GM12878 (cell line): ENCODE measurements around the gene SLITRK5. TPM values are rescaled to one million over a fixed set of nuclear protein-coding genes. Genes with fewer than 3 reads are reported as not detected.

ENCODE experiments used
- ATAC-seq: fragments of 200-7000 bp; cut with Tn5 transposase; 3 replicates; pipeline ENCODE4 v1.9.1; 2020; ENCODE audit warnings: mild to moderate bottlenecking, moderate library complexity
- BruUV-seq: library from RNA; stranded (reverse); fragments of 400-500 nt; replicated peaks from 2 replicates; lab custom pipeline; 2021; lab: Mats Ljungman, UMichigan
- CTCF ChIA-PET: fragments of 300-600 bp; sonication (Branson Sonifier 250); formaldehyde crosslinking; extraction: SDS; loops from one replicate; lab custom pipeline; 2021; ENCODE audit warnings: inconsistent platforms; lab: Yijun Ruan, JAX
- POLR2A ChIA-PET: fragments of 350-600 bp; formaldehyde crosslinking; extraction: SDS; loops from one replicate; lab custom pipeline; 2021; ENCODE audit warnings: inconsistent platforms; lab: Charles Lee
- RAD21 ChIA-PET: fragments of 300-600 bp; sonication (Branson Sonifier 250); formaldehyde crosslinking; loops from one replicate; lab custom pipeline; 2023; ENCODE audit warnings: antibody characterized with exemption; ENCODE audit not compliant: unreplicated experiment; lab: Charles Lee
- SMC1A ChIA-PET: fragments of 300-600 bp; sonication (Branson Sonifier 250); formaldehyde crosslinking; loops from one replicate; lab custom pipeline; 2023; ENCODE audit not compliant: unreplicated experiment, uncharacterized antibody; lab: Charles Lee
- DNase-seq: peaks from one replicate; pipeline ENCODE4 v3.0.0-alpha.2; 2011; ENCODE audit warnings: low read depth, low spot score
- FAIRE-seq: peaks from 3 replicates; lab custom pipeline; 2011; peaks lifted over from hg19 to GRCh38; lab: Jason Lieb, UNC
- H2AFZ ChIP-seq: 2 replicates; pipeline ENCODE4 v1.6.0; 2011; ENCODE audit warnings: low read depth, low read length, control low read depth; ENCODE audit not compliant: control insufficient read depth
- H3K27ac ChIP-seq: 2 replicates; pipeline ENCODE4 v1.5.1; 2011; ENCODE audit warnings: control low read depth; ENCODE audit not compliant: control insufficient read depth, insufficient read depth
- H3K27me3 ChIP-seq, 2 experiments: replicated peaks in 1 of 2; 2 replicates each; pipeline versions ENCODE4 v1.6.0 to v1.6.1; 2011; ENCODE audit warnings: low read length in 1 of 2; ENCODE audit not compliant: control insufficient read depth in 2 of 2, insufficient read depth in 2 of 2
- H3K36me3 ChIP-seq, 2 experiments: 2 replicates each; pipeline ENCODE4 v1.5.1; 2011; ENCODE audit warnings: low read length in 1 of 2; ENCODE audit not compliant: control insufficient read depth in 2 of 2, insufficient read depth in 2 of 2
- H3K4me1 ChIP-seq: 2 replicates; pipeline ENCODE4 v1.6.1; 2011; ENCODE audit warnings: mild to moderate bottlenecking, low read length, moderate library complexity, mixed read lengths; ENCODE audit not compliant: control insufficient read depth, insufficient read depth
- H3K4me2 ChIP-seq: 2 replicates; pipeline ENCODE4 v1.6.0; 2011; ENCODE audit warnings: control low read depth; ENCODE audit not compliant: control insufficient read depth, insufficient read depth
- H3K4me3 ChIP-seq: fragments of 200-600 bp; sonication (generic); 2 replicates; pipeline ENCODE4 v1.5.1; 2016
- H3K79me2 ChIP-seq: 2 replicates; pipeline ENCODE4 v1.6.0; 2011; ENCODE audit warnings: low read length; ENCODE audit not compliant: control insufficient read depth, insufficient read depth
- H3K9ac ChIP-seq: 2 replicates; pipeline ENCODE4 v1.8.0; 2011; ENCODE audit warnings: low read length, control low read depth, mixed read lengths; ENCODE audit not compliant: control insufficient read depth, insufficient read depth
- H3K9me3 ChIP-seq: replicated peaks from 3 replicates; pipeline ENCODE4 v1.5.1; 2011; ENCODE audit warnings: mild to moderate bottlenecking, low read length; ENCODE audit not compliant: control insufficient read depth, insufficient read depth
- H4K20me1 ChIP-seq: 2 replicates; pipeline ENCODE4 v1.6.0; 2011; ENCODE audit not compliant: control insufficient read depth, insufficient read depth
- POLR2AphosphoS5 ChIP-seq: IDR thresholded peaks from 2 replicates; pipeline ENCODE4 v1.6.1; 2011; ENCODE audit warnings: mild to moderate bottlenecking, low read length, inconsistent platforms
- SP1 ChIP-seq: IDR thresholded peaks from one replicate; pipeline ENCODE4 v1.6.1; 2011; ENCODE audit warnings: low read depth, low read length
- SUPT20H ChIP-seq: IDR thresholded peaks from 2 replicates; pipeline ENCODE4 v1.6.1; 2011; ENCODE audit warnings: low read depth, mild to moderate bottlenecking, low read length, moderate library complexity, borderline replicate concordance; ENCODE audit not compliant: control insufficient read depth
- WGBS: methylation state at CpG from one replicate; pipeline ENCODE4 v1.1.6; 2016; ENCODE audit warnings: low lambda C conversion rate; ENCODE audit not compliant: insufficient replicate concordance, insufficient coverage; ENCODE audit errors: missing lambda C conversion rate; 5-methylcytosine and 5-hydroxymethylcytosine counted together
- in situ Hi-C: fragments of 300-500 bp; cut with MboI; formaldehyde crosslinking; loops from 9 replicates; pipeline ENCODE4 v1.14.3; 2018; ENCODE audit warnings: mixed read lengths
- intact Hi-C: fragments of 100-400 bp; cut with micrococcal nuclease; formaldehyde crosslinking; loops from one replicate; pipeline ENCODE4 v1.14.2; 2022; ENCODE audit not compliant: unreplicated experiment
- polyA plus RNA-seq, 11 experiments: library from polyadenylated mRNA; depleted of rRNA in 4 of 11; unstranded in 6 of 11; stranded (reverse) in 5 of 11; fragments of >200 nt; fragmentation: Nextera tagmentation in 4 of 11; fragmentation: Illumina TruSeq in 1 of 11; extraction: Ambion mirVana in 4 of 11; extraction: Trizol in 1 of 11; gene quantifications; 1 replicate in 1 of 11; 2 replicates in 10 of 11; pipeline versions ENCODE4 v1.2.1 to v1.2.3, GENCODE V29; 2011 to 2016; ENCODE audit warnings: inconsistent platforms in 2 of 11, missing spikeins in 2 of 11, low read depth in 1 of 11
- total RNA-seq, 4 experiments: library from RNA; depleted of rRNA in 3 of 4; stranded (reverse); fragments of >200 nt in 3 of 4; fragmentation: Illumina TruSeq in 1 of 4; extraction: Trizol in 1 of 4; gene quantifications; 2 replicates each; pipeline versions ENCODE4 v1.2.1 to v1.2.3, GENCODE V29; 2013 to 2021
- TF ChIP-seq, protein P1 (sequence below): fragments of 450-650 bp; conservative IDR thresholded peaks from 2 replicates; pipeline ENCODE4 v1.6.1; 2017; ENCODE audit warnings: mild to moderate bottlenecking, moderate library complexity

The SLITRK5 gene
- total and polyA plus RNA-seq, 10 of the 15 experiments (the other 5 are each of a cell fraction or from before 2014, with no cell fraction given): under 0.01 to 0.08 (median under 0.01) TPM; not detected in 7

DNA sequence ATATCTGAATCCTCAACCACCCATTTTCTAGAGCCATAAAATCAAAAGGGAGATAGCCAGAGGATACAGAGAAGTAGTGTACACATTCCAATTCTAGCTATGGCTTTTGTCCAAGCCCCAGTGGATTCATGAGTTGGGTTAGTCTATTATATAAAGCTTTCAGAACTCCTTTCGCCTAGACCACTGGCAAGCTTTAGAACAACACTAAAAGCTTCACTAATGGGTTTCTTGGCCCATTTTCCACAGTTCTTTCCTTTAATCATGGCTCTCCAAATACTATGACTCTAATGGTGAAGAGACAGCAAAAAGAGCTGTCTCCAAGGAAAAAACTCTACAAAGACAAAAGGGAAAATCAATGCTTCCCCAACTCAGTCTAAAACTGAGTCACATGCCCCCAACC is 48.2 kb upstream of the SLITRK5 start:
- Histone ChIP-seq H2AFZ (no peak overlapping the region), H3K27me3 (no peaks in the 10 kb centered on the region), H3K4me2 (no peak overlapping the region), H4K20me1 (no peaks in the 10 kb centered on the region), H3K9ac (no peak overlapping the region), H3K4me1 (no peaks in the 10 kb centered on the region), H3K79me2 (no peaks in the 10 kb centered on the region), H3K4me3 (no peak overlapping the region), H3K9me3 (no peaks in the 10 kb centered on the region), H3K36me3 (no peaks in the 10 kb centered on the region), H3K27ac (no peak overlapping the region)
- intact Hi-C loops: no loop called here
- ChIA-PET POLR2A (no interaction called here), CTCF (no interaction called here), RAD21 (no interaction called here), SMC1A (no interaction called here)
- no peak for DNase-seq
- BruUV-seq: no TSS peak
- no peak for FAIRE-seq
- WGBS: 0% methylated on average over 1 of the region's 1 CpG
- TF ChIP-seq, protein P1, sequence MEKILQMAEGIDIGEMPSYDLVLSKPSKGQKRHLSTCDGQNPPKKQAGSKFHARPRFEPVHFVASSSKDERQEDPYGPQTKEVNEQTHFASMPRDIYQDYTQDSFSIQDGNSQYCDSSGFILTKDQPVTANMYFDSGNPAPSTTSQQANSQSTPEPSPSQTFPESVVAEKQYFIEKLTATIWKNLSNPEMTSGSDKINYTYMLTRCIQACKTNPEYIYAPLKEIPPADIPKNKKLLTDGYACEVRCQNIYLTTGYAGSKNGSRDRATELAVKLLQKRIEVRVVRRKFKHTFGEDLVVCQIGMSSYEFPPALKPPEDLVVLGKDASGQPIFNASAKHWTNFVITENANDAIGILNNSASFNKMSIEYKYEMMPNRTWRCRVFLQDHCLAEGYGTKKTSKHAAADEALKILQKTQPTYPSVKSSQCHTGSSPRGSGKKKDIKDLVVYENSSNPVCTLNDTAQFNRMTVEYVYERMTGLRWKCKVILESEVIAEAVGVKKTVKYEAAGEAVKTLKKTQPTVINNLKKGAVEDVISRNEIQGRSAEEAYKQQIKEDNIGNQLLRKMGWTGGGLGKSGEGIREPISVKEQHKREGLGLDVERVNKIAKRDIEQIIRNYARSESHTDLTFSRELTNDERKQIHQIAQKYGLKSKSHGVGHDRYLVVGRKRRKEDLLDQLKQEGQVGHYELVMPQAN: no peak
- TF ChIP-seq POLR2AphosphoS5 (no peak), SP1 (no peak)
- no peak for ATAC-seq
- in situ Hi-C loops: no loop called here

DNA sequence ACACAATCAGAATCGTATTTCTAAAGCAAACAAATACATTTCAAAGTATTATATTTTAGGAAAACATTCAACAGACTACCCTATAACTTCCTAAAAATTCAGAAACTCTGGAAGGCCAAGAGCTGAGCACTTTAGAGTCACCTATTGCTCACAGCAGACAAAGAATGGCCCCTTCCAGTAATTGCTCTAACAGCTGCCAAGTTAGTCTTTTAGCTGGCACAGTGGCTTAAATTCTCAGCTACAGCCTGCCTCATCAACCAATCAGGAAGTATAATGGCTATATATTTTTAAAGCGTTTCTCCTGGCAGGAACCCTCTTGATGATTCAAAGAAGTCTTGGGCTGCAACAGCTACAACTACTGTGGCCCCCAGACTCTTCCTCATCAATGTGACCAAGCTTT is 14.9 kb upstream of the SLITRK5 start:
- intact Hi-C loops (no loop called here), in situ Hi-C loops (loop anchor here (25.0 kb wide), 1 partner anchor 794 kb away; no protein-coding TSS in a partner anchor)
- Histone ChIP-seq H3K79me2 (no peaks in the 10 kb centered on the region), H4K20me1 (no peaks in the 10 kb centered on the region), H3K9ac (no peak overlapping the region), H3K27ac (no peak overlapping the region), H3K4me3 (no peak overlapping the region), H3K4me2 (no peak overlapping the region), H2AFZ (no peak overlapping the region), H3K9me3 (no peaks in the 10 kb centered on the region), H3K36me3 (no peaks in the 10 kb centered on the region), H3K27me3 (no peaks in the 10 kb centered on the region), H3K4me1 (no peaks in the 10 kb centered on the region)
- SMC1A ChIA-PET: interaction anchor here (0.6 to 0.7 kb wide), 2 partner anchors 9 to 13 kb away, joined by 3 read pairs; no protein-coding TSS in a partner anchor
- BruUV-seq: no TSS peak
- CTCF ChIA-PET: no interaction called here
- DNase-seq (no peak), ATAC-seq (no peak), FAIRE-seq (no peak)
- no peak for TF ChIP-seq SUPT20H
- RAD21 ChIA-PET: no interaction called here
- 0% methylated on average over 2 of the region's 2 CpGs for WGBS
- POLR2A ChIA-PET: no interaction called here
